GM12878 (cell line): Measurements from ENCODE around the gene DMWD.

Experiments used
- EZH2 ChIP-seq: IDR thresholded peaks from 2 replicates; pipeline ENCODE4 v1.6.1; 2012; ENCODE audit warnings: low read depth, mild to moderate bottlenecking, control low read depth, inconsistent platforms, low read length, borderline replicate concordance; ENCODE audit not compliant: control insufficient read depth
- GABPA ChIP-seq: IDR thresholded peaks from 2 replicates; pipeline ENCODE4 v1.6.1; 2014; ENCODE audit warnings: antibody characterized with exemption, low read depth, mild to moderate bottlenecking, inconsistent platforms
- IRF4 ChIP-seq: IDR thresholded peaks from 2 replicates; pipeline ENCODE4 v1.6.1; 2011; ENCODE audit warnings: low read depth, low read length
- PKNOX1 ChIP-seq: fragments of 450-650 bp; IDR thresholded peaks from 2 replicates; pipeline ENCODE4 v1.6.1; 2016; ENCODE audit warnings: mild to moderate bottlenecking
- POLR2A ChIP-seq: IDR thresholded peaks from 2 replicates; pipeline ENCODE4 v1.6.1; 2011; ENCODE audit warnings: low read depth, mild to moderate bottlenecking, low read length
- TF ChIP-seq, protein P1 (sequence below): IDR thresholded peaks from 2 replicates; pipeline ENCODE4 v1.6.1; 2011; ENCODE audit warnings: low read depth, mild to moderate bottlenecking, low read length, moderate library complexity, borderline replicate concordance; ENCODE audit errors: extremely low read depth
- TF ChIP-seq, protein P2 (sequence below): IDR thresholded peaks from 2 replicates; pipeline ENCODE4 v1.6.1; 2011; ENCODE audit warnings: borderline replicate concordance, low read depth, mild to moderate bottlenecking, moderate library complexity, mixed read lengths, low read length; ENCODE audit not compliant: insufficient read depth; ENCODE audit errors: extremely low read length

DNA sequence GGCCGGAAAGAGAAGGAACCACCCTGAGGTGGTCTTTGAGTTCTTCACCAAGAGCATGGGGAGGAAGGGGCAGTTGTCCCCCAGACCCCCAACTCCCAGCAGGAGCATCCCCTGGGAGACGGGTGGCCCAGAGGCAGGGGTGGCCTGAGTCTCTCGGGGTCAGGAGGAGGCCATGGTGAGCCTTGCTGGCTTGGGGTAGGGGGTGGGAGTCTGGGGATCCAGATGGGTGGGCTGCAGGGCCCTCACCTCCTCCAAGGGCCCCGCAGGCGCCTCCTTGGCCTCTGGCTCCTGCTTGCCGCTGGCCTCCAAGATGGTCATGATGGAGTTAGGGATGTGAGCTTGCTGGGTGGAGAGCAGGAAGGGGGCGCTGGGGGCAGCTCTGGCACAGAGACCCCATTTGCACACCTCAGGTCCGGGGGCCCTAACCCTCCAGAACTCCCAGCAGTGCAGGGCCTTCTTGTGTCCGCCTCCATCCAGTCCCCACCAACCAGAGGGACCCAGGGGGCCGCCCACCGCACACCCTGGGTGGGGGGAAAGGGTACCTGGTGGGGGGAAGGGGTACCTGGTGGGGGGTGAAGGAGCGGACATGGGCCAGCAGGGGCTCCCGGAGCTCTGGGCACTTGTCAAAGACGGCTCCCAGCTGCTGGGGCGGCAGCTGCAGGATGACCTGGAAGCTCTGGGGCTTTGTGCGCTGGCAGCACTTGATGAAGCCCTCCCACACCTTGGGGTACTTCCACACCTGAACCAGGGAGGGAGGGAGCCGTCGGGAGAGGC lies 23.8 kb upstream of the DMWD start:
- TF ChIP-seq EZH2 (no peak), IRF4 (no peak), POLR2A (peak; percentile 12; the same call in 1 of the 2 replicates), GABPA (no peak), PKNOX1 (no peak)
- TF ChIP-seq, protein P1, sequence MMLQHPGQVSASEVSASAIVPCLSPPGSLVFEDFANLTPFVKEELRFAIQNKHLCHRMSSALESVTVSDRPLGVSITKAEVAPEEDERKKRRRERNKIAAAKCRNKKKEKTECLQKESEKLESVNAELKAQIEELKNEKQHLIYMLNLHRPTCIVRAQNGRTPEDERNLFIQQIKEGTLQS: no peak
- TF ChIP-seq, protein P2, sequence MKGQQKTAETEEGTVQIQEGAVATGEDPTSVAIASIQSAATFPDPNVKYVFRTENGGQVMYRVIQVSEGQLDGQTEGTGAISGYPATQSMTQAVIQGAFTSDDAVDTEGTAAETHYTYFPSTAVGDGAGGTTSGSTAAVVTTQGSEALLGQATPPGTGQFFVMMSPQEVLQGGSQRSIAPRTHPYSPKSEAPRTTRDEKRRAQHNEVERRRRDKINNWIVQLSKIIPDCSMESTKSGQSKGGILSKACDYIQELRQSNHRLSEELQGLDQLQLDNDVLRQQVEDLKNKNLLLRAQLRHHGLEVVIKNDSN: no peak
